ENCODE data around the gene CBX2. TPM values are rescaled to one million over a fixed set of nuclear protein-coding genes. Genes with fewer than 3 reads are reported as not detected.

The CBX2 gene
- total RNA-seq, 6 experiments from 2014 or later, result 0.75 to 2.0 (median 1.4) TPM

DNA sequence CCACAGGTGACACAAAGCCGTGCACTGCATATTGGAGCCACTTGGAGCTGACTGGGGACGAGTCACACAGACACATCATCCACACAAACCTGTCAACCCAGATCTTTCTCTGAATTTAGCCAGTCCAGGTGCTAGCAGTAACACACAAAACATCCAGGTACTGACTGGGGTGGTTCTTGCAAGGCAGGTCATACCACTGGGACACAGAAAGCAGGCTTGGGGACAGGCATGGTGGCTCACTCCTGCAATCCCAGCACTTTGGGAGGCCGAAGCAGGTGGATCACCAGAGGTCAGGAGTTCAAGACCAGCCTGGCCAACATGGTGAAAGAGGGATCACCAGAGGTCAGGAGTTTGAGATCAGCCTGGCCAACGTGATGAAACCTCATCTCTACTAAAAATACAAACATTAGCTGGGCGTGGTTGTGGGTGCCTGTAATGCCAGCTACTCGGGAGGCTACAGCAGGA lies 32.3 kb upstream of the CBX2 start:
- TF ChIP-seq, protein P1, sequence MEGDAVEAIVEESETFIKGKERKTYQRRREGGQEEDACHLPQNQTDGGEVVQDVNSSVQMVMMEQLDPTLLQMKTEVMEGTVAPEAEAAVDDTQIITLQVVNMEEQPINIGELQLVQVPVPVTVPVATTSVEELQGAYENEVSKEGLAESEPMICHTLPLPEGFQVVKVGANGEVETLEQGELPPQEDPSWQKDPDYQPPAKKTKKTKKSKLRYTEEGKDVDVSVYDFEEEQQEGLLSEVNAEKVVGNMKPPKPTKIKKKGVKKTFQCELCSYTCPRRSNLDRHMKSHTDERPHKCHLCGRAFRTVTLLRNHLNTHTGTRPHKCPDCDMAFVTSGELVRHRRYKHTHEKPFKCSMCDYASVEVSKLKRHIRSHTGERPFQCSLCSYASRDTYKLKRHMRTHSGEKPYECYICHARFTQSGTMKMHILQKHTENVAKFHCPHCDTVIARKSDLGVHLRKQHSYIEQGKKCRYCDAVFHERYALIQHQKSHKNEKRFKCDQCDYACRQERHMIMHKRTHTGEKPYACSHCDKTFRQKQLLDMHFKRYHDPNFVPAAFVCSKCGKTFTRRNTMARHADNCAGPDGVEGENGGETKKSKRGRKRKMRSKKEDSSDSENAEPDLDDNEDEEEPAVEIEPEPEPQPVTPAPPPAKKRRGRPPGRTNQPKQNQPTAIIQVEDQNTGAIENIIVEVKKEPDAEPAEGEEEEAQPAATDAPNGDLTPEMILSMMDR (IDR thresholded peaks at IDR 0.05), result no peak
- H3K27ac Mint-ChIP-seq, result no peak overlapping the region
- no peaks in the 10 kb centered on the region for H3K9me3 Mint-ChIP-seq
- H3K4me1 Mint-ChIP-seq (ENCODE audit: low read depth), result peaks cover 16% of the 10 kb centered on the region
- DNase-seq, result no peak
- no peaks in the 10 kb centered on the region for H3K36me3 Mint-ChIP-seq (ENCODE audit: low read depth)
- H3K4me3 Mint-ChIP-seq, result no peak overlapping the region
- peaks cover 41% of the 10 kb centered on the region for H3K27me3 Mint-ChIP-seq (ENCODE audit: insufficient read depth)

DNA sequence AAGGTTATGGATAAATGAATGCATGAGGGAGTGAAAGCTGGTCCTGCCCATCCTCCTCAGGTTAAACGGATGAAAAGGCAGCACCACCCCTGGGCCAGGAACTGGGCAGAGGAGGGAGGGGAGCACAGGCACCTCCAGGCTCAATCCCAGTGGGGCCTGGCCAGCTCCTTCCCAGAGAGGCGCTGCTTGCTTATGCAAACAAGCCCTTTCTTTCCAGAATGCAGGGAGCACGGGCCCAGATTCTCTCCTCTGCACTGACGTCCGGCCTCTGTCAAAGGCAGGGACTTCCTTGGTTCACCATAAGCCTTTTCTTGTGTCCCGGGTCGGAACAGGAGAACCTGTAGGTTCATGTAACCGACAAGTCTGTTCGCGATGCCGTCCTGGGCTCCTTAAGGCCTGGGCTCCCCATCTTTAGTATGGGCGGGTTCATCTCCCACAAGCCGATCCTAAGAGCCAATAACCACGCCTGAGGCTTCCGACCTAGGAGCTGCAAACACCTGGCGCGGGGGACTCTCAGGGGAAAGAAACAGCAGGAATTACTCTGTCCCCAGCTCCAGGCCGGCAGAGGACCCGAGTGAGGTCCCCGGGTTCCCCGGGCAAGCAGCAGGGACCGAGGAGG lies 30.9 kb upstream of the CBX2 start:
- Mint-ChIP-seq H3K9me3 (no peaks in the 10 kb centered on the region), H3K27ac (no peak overlapping the region), H3K4me3 (peak overlapping the region; percentile 11; the same call in 1 of the 2 replicates), H3K36me3 (ENCODE audit: low read depth) (no peaks in the 10 kb centered on the region), H3K27me3 (ENCODE audit: insufficient read depth) (peaks cover 39% of the 10 kb centered on the region), H3K4me1 (ENCODE audit: low read depth) (peaks cover 19% of the 10 kb centered on the region)
- TF ChIP-seq, protein P1 (IDR thresholded peaks at IDR 0.05), result no peak
- DNase-seq, result no peak

DNA sequence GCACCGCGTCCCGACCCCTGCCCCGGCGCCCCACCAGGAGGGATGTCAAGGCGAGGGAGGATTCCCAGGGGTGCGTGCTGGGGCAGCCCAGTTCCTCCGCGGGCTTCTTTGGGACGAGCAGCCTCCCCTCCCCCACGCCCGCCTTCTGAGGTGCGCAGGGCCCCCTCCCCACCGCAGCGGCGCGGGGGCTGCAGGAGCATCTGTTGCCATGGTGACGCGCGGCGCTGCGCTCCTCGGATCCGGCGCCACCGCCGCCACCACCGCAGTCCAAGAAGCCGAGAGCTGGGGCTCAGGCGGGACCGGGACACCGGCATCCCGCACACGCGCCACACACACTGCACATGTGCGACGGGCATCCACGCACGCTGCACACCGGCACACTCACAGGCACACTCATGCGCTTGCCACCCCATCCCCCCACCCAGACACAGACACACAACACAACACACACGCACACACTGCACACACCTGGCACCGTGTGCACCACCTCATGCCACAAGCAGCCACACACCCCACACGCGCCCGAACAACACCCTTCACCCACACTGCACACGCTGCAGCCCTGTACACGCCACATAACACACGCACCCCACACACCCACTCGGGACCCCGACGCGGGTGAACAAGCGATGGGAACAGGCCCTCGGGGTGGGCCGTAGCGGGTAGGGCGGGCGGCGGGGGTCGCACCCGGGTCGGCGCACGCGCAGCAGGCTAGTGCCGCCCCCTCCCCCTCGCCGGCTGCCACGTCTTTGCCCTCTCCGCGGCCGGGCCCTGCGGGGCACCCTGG lies 30.2 kb upstream of the CBX2 start:
- H3K9me3 Mint-ChIP-seq, result no peaks in the 10 kb centered on the region
- no peak overlapping the region for H3K4me3 Mint-ChIP-seq
- no peaks in the 10 kb centered on the region for H3K36me3 Mint-ChIP-seq (ENCODE audit: low read depth)
- no peak for DNase-seq
- H3K4me1 Mint-ChIP-seq (ENCODE audit: low read depth), result peaks cover 19% of the 10 kb centered on the region
- TF ChIP-seq, protein P1 (IDR thresholded peaks at IDR 0.05), result no peak
- peaks cover 39% of the 10 kb centered on the region for H3K27me3 Mint-ChIP-seq (ENCODE audit: insufficient read depth)
- H3K27ac Mint-ChIP-seq, result no peak overlapping the region

DNA sequence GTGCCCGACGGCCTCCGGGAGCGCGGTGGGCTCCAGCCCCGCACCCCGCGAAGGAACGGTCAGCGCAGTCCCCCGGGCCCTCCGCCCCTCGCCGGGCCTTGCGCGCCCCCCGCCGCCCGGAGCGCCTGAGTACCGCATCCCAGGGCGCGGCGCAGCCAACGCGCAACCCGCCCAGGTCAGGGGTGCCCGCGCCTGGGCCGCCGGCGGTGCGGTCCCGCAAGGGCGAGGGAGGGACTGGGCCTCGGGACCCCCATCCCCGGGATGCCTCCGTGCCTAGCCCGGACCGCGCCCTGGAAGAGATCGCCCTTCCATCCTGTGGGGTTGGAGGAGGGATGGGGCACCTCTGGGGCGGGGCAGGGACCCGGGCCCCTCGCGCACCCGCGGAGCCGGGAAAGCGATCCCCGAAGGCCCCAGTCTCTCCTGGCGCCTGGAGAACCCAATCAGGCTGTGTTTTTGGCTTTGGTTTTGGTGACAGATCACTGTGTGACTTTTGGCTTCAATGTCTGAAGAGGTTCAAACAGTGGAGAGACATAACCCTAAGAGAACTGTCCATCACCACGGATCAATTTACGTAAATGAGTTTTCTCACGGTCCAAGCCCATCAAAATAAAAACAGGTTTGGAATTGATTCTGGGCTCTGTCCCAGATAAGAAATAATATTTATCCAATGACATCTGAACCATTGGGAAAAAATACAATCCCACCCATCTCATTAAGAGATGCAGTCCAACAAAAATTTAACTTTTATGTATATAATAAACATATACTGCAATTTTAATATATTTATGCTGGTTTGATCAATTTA lies 29.5 kb upstream of the CBX2 start:
- TF ChIP-seq, protein P1 (IDR thresholded peaks at IDR 0.05), result no peak
- H3K9me3 Mint-ChIP-seq, result no peaks in the 10 kb centered on the region
- no peak overlapping the region for H3K27ac Mint-ChIP-seq
- no peak for DNase-seq
- H3K4me1 Mint-ChIP-seq (ENCODE audit: low read depth), result peaks cover 19% of the 10 kb centered on the region
- peaks cover 33% of the 10 kb centered on the region for H3K27me3 Mint-ChIP-seq (ENCODE audit: insufficient read depth)
- H3K4me3 Mint-ChIP-seq, result no peak overlapping the region
- H3K36me3 Mint-ChIP-seq (ENCODE audit: low read depth), result no peaks in the 10 kb centered on the region

DNA sequence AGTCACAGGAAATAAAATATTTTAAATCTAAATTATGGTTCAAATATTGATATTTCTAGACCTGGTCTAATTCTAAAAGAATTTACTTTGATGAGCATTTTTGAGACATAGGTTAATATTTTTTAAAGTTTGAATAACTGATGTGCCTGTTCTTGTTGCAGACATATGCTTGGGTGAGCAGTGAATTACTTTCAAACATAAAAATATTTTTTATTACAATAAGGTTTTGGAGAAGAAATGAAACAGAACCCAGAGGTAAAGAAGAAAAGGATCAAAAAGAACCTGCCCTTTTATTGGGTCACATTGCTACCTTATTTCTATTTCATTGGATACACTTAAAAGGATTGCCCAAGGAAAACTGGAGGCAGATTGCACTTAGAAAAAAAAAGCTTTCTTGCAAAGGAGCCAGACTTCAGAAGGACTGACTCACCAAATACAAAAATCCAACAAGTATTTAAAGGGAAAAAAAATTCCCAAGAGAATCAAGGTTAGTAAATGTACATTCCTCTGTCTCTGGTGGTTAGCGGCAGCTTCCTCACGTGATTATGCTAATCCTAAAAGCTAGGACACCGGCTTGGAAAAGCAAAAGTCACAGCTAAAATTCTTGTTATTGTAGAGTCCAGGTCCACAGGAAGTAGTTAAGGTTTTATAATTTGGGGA lies 28.7 kb upstream of the CBX2 start:
- H3K27ac Mint-ChIP-seq, result no peak overlapping the region
- peak; percentile 83 for DNase-seq
- peaks cover 26% of the 10 kb centered on the region for H3K27me3 Mint-ChIP-seq (ENCODE audit: insufficient read depth)
- H3K9me3 Mint-ChIP-seq, result no peaks in the 10 kb centered on the region
- TF ChIP-seq, protein P1 (IDR thresholded peaks at IDR 0.05), result no peak
- H3K4me3 Mint-ChIP-seq, result no peak overlapping the region
- H3K4me1 Mint-ChIP-seq (ENCODE audit: low read depth), result peaks cover 19% of the 10 kb centered on the region
- no peaks in the 10 kb centered on the region for H3K36me3 Mint-ChIP-seq (ENCODE audit: low read depth)

Data from HFFc6 (cell line).